GM19467 (cell line): ENCODE data around the gene FRAS1.
"Not testable (repeated sequence)": the region's sequence is repeated elsewhere in the genome, so short reads cannot be mapped to it uniquely, and the experiment has no call there.

Experiments
- ATAC-seq: cut with Tn5 transposase; IDR thresholded peaks from one replicate; pipeline ENCODE4 v1.9.1; 2021; ENCODE audit warnings: mild to moderate bottlenecking, moderate library complexity; ENCODE audit not compliant: unreplicated experiment

Gene FRAS1

DNA sequence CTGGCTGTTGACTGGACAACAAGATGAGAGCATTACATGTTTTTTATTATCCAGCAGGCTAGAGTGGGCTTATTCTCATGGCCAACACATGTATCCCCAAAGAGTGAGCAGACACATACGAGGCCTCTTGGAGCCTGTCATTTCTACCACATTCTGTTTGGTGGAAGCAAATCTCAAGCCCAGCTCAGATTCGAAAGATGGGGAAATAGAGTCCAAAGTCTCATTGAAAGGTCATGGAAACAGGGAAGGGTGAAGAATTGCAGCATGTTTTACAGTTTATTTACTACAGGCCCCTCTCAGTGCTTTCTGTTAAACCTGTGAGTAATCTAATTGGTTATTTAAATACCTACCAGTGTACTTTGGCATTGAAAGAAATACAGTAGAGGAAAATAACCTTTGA, 108.6 kb downstream of the FRAS1 start:
- ATAC-seq: no peak

DNA sequence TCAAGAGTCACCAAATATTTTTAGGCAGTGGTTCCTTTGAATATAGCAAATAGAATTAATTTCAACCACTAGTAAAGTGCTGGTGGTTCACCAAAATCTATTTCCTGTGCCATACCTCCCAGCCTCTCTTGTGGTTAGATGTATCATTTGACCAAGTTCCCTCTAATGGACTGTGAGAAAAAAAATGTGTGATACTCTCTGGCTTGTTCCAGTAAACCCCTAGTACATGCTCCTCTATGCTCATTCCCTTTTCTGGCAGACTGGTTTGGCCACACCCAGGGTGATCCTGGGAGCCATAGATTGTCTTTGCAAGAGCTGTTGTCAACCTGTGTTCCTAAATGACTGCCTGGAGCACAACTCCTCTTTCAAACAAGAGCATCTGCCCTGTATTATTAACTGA, 109.5 kb downstream of the FRAS1 start:
- no peak for ATAC-seq

DNA sequence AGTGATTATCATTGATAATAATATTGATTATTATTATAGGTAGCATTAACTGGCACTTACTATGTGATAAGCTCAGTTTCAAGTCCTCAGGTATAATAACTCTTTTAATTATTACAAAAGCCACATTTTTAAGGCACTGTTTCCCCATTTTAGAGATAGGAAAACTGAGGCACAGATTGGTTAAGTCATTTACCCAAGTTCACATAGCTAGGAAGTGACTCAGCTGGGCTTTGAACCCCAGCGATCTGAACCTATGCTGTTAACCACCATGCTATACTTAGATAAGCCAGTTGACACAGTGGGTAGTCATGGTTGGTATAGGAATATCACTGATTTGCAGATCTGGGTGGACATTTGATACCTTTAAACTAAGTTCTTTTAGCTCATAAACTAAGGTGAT, 110.4 kb downstream of the FRAS1 start:
- no peak for ATAC-seq

GRCh38 chr4:78168029-78168428, 110.9 kb downstream of the FRAS1 start:
- no peak for ATAC-seq

DNA sequence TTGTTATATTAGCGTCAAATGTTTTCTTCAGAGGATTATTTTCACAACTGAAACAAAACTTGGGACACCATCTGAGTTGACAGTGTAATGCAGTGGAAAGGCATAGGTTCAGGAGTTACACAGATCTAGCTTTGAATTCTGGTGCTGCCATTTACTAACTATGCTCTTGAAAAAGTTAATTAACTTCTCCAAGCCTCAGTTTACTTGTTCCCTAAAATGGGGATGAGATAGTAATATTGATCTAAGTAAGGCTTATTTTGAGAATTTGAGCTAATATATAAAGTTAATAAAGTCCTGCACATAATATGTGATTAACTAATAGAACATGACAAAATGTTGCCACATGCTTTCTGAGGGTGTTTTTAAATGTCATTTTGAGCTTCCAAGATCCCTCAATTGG, 112.6 kb downstream of the FRAS1 start:
- ATAC-seq: no peak

- no peak for ATAC-seq
Observed at GRCh38 chr4:78171482-78171881, 114.4 kb downstream of the FRAS1 start.

DNA sequence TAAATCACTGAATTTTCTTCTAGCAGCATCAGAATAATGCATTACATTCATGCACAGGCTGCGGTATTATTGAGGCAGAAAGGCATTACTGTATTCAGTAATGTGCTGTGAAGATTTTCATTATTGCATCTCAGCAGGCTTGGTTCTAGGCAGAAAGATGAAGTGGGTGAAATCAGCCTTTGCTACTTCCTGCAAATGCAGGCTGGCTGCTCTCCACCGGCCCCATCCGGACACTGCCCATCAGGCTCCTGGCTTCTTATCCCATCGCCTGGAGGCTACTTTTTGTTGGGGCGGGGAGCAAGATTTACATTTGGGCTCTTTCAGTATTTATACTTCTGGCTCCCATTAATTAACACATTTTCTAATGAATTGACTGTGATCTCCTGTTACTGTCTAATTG, 117.8 kb downstream of the FRAS1 start:
- no peak for ATAC-seq

- ATAC-seq: no peak
Observed at GRCh38 chr4:78179196-78179595, 122.1 kb downstream of the FRAS1 start.

- ATAC-seq: not testable (repeated sequence)
Observed at GRCh38 chr4:78181681-78182234, 124.6 kb downstream of the FRAS1 start.

GRCh38 chr4:78184584-78184983, 127.5 kb downstream of the FRAS1 start:
- ATAC-seq: no peak

DNA sequence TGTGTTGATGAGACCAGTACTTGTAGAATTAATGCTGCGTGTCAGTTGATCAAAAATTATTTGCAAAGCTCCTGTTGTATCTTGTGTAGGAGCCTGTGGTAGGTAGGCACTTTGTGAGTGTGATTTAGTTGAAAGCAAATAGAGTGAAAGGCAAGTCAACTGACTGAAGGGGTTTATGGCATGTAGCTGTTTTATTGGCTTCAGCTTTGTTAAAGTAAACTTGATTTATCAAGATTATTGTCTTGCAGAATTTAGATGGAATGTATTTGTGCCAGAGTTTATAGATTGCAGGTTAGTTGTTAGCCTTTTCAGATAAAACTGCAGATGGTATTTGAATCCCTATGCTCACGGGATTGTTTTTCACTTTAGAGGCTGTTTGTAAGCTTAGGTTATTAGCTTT, 128.0 kb downstream of the FRAS1 start:
- no peak for ATAC-seq

DNA sequence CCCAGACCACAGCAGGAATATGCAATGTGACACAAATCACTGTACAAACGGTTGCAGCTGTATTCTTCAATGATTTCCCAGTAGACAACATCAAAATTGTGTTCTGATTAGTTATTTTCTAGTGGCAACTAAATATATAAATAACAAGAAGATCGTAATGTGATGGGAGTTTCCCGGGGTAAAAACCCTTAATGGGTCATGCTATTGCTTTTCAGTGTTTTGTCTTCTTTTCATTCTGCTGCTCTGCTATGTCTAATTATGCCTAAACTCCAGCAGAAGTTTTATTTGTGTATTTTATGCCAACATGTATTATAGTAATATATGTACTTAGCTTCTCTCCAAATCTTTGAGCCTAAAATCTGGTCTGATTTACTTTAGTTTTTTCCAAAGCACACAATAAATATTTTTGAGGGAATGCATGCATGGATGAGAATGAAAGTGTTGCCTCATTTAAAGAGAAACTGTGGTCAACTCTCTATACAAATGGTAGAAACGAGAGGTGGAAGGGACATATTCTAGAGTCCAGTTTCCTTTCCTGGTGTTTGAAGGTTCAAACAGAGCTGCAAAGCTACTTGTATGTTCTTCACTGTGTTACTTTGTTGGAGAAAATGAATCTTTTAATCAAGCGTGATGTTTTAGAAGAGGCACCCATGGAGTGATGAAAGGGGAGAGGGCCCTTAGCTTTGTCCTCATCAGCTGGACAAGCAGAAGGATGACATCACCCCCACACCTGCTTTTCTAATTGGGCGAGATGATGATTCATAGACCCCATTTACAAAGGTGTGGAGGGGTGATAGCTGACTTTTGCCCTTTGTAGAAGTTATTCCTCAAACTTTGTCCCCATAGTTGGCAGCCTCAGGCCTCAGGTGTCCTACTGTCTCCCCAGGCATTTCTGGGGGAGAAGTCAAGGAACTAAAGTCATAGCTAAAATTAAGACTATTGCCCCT, 129.7 kb downstream of the FRAS1 start:
- ATAC-seq: no peak

- ATAC-seq: no peak
Observed at GRCh38 chr4:78190068-78190467, 132.9 kb downstream of the FRAS1 start.

DNA sequence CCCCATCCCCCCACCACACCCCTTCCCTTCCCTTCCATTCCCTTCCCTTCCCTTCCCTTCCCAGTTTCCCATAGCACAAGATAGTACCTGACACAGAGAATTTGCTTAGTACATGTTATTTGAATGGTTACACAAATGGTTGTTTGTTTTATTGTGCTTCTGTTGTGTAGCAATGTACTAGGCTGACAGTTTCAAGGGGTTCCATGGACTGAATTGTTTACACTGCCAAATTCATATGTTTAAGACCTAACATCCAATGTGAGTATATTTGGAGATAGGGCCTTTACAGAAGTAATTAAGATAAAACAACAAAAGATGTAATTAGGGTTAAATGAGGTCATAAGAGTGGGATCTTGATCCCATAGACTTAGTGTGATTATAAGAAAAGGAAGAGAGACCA, 133.5 kb downstream of the FRAS1 start:
- no peak for ATAC-seq

DNA sequence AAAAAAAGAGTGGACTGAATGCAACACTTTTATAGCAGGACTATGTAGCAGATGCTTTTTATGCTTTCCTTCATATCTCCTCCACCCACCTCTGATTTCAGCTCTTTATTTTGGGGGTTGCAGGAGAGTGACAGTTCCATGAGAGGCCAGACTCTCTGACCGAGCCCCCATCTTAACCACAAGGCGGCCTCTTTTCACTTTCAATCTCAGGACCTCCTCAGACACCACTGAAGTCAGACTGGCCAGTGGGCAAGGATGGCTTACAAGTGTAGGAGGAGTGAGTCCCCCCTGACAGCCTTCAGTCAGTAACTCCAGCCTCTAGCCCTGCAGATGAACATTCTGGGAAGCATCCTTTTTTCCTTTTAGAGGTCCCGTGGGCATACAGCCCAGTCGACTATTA, 140.8 kb downstream of the FRAS1 start:
- no peak for ATAC-seq

- ATAC-seq: no peak
Observed at GRCh38 chr4:78199984-78200383, 142.9 kb downstream of the FRAS1 start.

DNA sequence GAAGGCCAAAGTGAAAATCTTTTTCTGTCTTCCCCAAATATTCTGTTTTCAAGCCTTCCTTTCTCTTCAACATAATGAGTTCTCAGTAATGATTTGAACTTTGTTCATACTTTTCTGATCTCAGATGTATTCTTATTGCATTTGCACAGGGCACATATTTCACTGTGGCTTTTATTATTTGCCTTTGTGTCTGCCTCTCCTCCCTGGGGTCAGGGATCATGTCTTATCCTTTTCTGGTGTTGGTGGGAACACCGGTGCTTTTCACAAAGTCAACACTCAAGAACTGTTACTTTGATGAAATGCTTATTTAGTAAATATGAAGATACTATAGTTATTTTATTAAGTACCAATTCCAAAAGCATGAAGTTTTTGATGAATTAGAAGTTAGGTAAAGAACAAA, 143.8 kb downstream of the FRAS1 start:
- ATAC-seq: no peak

DNA sequence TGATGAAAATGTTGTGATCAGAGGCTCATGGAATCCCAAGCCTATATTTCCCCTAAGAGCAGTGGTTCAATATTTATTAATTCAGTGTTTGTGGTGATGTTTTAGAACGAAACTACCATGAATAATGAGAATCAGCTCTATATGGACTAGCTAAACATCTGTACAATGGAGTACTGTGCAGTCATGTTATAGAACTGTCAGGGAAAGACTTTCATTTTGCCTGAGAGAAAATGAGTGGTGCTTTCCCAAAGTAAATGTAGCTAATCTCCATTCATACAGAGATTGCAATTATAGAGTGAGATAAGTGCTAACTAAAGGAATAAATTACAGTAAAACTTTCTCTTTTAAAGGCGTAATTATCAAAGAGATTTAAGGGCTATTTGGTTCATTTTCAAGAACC, 147.1 kb downstream of the FRAS1 start:
- no peak for ATAC-seq

DNA sequence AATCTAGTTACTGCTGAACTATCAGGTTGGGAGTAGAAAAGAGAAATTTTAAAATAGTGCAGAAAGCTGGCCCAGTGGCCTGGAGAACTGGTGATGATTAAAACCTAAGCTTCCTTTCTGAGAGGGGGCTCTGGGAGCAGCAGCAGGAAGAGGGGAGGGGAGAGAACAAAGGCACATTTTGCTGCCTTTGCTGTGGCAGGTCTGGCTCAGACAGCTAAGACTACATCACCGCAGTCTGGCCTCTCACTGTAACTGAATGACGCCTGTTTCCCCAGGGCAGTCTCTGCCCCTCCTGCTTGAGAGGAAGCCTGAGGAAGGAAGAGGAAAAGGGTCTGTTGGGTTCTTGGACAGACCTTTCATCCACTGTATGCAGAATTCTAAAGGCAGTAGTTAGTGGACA, 148.5 kb downstream of the FRAS1 start:
- no peak for ATAC-seq

DNA sequence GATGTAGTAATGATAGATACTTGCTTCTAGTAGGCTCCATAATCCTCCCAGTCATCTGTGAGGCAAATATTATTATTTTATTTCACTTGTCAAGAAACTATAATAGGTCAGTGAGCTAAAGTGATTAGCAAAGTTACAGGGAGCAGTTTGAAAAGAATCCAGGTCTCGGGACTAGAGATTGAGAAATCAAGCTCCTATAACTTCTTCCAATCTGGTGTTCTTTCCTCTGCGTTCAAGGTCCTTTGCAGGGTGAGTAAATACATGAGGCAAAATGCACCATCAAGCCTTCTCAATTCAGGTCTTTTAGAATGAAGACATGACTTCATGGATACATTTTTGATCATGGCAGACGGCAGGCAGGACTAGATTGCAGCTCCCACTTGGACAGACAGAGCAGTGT, 150.4 kb downstream of the FRAS1 start:
- no peak for ATAC-seq

- no peak for ATAC-seq
Observed at GRCh38 chr4:78207951-78208350, 150.8 kb downstream of the FRAS1 start.

DNA sequence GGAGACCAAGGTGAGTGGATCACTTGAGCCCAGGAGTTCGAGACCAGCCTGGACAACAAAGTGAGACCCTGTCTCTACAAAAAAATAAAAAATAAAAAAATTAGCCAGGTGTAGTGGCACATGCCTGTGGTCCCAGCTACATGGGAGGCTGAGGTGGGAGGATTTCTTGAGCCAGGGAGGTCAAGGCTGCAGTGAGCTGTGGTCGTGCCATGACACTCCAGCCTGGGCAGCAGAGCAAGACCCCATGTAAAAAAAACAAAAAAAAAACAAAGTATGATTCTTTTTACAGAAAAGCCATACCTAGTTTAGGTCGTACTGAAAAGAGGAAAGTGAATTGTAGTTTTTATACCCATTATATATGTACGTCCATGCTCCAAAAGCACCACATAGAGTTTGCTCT, 151.8 kb downstream of the FRAS1 start:
- not testable (repeated sequence) for ATAC-seq
